Chondrocyte (in vitro differentiated cells): ENCODE data around the gene SHC3. TPM values are rescaled to one million over a fixed set of nuclear protein-coding genes. Genes with fewer than 3 reads are reported as not detected.

Experiments
- DNase-seq: peaks from one replicate; pipeline ENCODE4 v3.0.0; 2021; ENCODE audit warnings: mixed read lengths, low spot score
- H3K27ac Mint-ChIP-seq: one replicate; pipeline ENCODE4 v1.8.0; 2021; ENCODE audit warnings: mild to moderate bottlenecking, moderate library complexity, mixed read lengths; ENCODE audit not compliant: unreplicated experiment
- H3K27me3 Mint-ChIP-seq: 2 replicates; pipeline ENCODE4 v1.8.0; 2021; ENCODE audit warnings: low read depth, mixed read lengths
- H3K36me3 Mint-ChIP-seq: 2 replicates; pipeline ENCODE4 v1.8.0; 2021; ENCODE audit warnings: low read depth, mixed read lengths
- H3K4me1 Mint-ChIP-seq: 2 replicates; pipeline ENCODE4 v1.8.0; 2021; ENCODE audit warnings: low read depth, mild to moderate bottlenecking, mixed read lengths
- H3K4me3 Mint-ChIP-seq: one replicate; pipeline ENCODE4 v1.8.0; 2021; ENCODE audit warnings: mild to moderate bottlenecking, moderate library complexity, mixed read lengths; ENCODE audit not compliant: unreplicated experiment
- H3K9me3 Mint-ChIP-seq: 2 replicates; pipeline ENCODE4 v1.8.0; 2021; ENCODE audit warnings: low read depth, mixed read lengths
- total RNA-seq: library from RNA; stranded (reverse); gene quantifications from 3 replicates; pipeline ENCODE4 v1.2.1, GENCODE V29; 2021
- TF ChIP-seq, protein P1 (sequence below): fragments of 200-600 bp; sonication (generic); IDR thresholded peaks from 2 replicates; pipeline ENCODE4 v1.5.0; 2021; ENCODE audit warnings: antibody characterized with exemption, mild to moderate bottlenecking, moderate library complexity

The SHC3 gene
- total RNA-seq, 1 donor from 2014 or later: 0.30 TPM

DNA sequence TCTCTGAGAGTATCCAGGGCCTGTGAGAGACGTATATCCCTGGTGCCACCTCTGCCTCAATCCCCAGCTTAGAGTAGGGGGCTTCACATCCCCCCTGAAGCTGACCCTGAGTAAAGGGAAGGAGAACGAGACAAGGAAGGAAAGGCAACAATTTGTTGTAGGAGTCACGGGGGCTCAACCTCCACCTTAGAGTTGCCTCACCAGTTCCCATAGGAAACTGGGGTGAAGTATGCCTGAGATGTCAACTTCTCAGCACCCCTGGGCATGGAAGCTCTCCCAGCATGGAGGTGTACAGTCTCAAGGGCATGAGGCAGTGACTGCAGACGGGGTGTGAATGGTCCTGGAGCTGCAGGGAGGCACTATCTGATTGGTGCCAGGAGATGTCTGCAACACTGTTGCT, 133.7 kb downstream of the SHC3 start:
- no peak for DNase-seq
- no peaks in the 10 kb centered on the region for H3K9me3 Mint-ChIP-seq
- TF ChIP-seq, protein P1, sequence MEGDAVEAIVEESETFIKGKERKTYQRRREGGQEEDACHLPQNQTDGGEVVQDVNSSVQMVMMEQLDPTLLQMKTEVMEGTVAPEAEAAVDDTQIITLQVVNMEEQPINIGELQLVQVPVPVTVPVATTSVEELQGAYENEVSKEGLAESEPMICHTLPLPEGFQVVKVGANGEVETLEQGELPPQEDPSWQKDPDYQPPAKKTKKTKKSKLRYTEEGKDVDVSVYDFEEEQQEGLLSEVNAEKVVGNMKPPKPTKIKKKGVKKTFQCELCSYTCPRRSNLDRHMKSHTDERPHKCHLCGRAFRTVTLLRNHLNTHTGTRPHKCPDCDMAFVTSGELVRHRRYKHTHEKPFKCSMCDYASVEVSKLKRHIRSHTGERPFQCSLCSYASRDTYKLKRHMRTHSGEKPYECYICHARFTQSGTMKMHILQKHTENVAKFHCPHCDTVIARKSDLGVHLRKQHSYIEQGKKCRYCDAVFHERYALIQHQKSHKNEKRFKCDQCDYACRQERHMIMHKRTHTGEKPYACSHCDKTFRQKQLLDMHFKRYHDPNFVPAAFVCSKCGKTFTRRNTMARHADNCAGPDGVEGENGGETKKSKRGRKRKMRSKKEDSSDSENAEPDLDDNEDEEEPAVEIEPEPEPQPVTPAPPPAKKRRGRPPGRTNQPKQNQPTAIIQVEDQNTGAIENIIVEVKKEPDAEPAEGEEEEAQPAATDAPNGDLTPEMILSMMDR: no peak
- peaks cover 7% of the 10 kb centered on the region for H3K4me1 Mint-ChIP-seq
- peaks cover 3% of the 10 kb centered on the region for H3K27me3 Mint-ChIP-seq
- no peak overlapping the region for H3K27ac Mint-ChIP-seq
- H3K36me3 Mint-ChIP-seq: no peaks in the 10 kb centered on the region
- no peak overlapping the region for H3K4me3 Mint-ChIP-seq

DNA sequence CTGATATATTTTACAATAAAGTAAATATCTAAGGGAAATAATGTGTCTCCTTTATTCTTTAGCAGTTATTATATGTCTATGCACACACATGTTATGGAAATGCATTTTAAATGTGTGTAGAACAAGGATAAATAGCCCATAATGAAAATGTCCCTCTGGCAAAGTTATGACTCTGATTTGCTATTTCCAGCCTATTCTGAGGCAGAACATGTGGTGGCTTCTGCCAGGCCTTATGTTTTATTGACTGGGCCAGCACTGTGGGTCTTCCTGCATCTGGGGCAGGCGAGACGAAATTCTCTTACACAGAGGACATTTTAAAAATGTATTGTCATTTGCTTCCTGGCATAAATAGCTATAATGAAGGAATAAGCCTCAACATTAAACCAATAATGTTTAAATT, 134.5 kb downstream of the SHC3 start:
- H3K9me3 Mint-ChIP-seq: no peaks in the 10 kb centered on the region
- H3K27ac Mint-ChIP-seq: no peak overlapping the region
- TF ChIP-seq, protein P1: no peak
- peaks cover 7% of the 10 kb centered on the region for H3K4me1 Mint-ChIP-seq
- no peak overlapping the region for H3K4me3 Mint-ChIP-seq
- peaks cover 3% of the 10 kb centered on the region for H3K27me3 Mint-ChIP-seq
- H3K36me3 Mint-ChIP-seq: no peaks in the 10 kb centered on the region
- no peak for DNase-seq

DNA sequence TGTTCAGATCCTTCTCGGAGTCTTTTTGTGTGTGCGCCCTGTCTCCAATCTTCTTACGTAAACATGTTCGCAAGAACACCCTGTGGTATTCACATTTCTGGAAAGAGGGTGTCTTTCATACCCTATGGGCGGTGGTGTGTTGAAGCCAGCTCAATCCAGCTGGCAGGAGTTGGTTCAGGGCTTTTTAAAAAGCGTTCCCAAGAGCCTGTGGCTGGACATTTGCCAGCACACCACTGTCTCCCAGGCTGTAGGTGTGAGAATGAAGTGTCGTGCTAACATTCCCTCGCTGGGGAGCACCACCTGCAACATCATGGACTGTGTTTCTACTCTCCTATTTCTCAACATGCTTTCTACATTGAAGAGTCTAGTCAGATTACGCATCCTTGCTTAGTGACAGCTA, 135.6 kb downstream of the SHC3 start:
- no peak for DNase-seq
- no peaks in the 10 kb centered on the region for H3K9me3 Mint-ChIP-seq
- TF ChIP-seq, protein P1: no peak
- no peaks in the 10 kb centered on the region for H3K36me3 Mint-ChIP-seq
- H3K27me3 Mint-ChIP-seq: peaks cover 3% of the 10 kb centered on the region
- H3K4me1 Mint-ChIP-seq: peaks cover 7% of the 10 kb centered on the region
- H3K27ac Mint-ChIP-seq: no peak overlapping the region
- no peak overlapping the region for H3K4me3 Mint-ChIP-seq

DNA sequence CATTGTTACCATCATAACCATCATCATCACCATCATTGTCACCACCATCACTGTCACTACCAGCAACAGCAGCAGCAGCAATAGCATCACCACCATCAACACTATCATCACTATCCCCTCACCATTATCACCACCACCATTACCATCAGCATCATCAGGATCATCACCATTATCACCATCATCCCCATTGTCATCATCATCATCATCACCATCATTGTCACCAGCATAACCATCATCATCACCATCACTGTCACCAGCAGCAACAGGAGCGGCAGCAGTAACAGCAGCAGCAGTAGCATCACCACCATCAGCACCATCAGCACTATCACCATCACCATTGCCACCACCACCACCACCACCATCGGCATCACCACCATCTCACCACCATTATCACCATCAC, 139.0 kb downstream of the SHC3 start:
- Mint-ChIP-seq H3K36me3 (no peaks in the 10 kb centered on the region), H3K4me1 (no peaks in the 10 kb centered on the region), H3K9me3 (no peaks in the 10 kb centered on the region), H3K27me3 (peaks cover 9% of the 10 kb centered on the region), H3K27ac (no peak overlapping the region), H3K4me3 (no peak overlapping the region)
- DNase-seq: no peak
- TF ChIP-seq, protein P1: no peak

DNA sequence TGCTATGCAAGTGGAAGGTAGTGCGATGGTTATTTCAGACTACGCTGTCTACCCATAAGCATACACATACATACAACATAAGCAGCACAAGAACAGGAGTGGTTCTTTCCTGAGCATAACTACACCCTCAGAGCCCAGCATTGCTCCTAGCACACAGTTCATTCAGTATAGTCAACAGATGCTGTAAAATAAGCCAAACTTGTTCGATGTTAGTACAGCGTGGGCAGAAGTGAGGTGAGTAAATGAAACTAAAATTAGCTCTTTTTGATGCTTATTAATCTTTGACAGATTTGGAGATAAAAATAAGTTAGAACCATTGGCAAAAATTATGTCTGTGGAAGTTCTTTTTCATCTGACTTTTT, 139.5 kb downstream of the SHC3 start:
- TF ChIP-seq, protein P1: no peak
- no peak for DNase-seq
- no peaks in the 10 kb centered on the region for H3K9me3 Mint-ChIP-seq
- H3K27me3 Mint-ChIP-seq: peaks cover 9% of the 10 kb centered on the region
- H3K27ac Mint-ChIP-seq: no peak overlapping the region
- H3K36me3 Mint-ChIP-seq: no peaks in the 10 kb centered on the region
- H3K4me3 Mint-ChIP-seq: no peak overlapping the region
- H3K4me1 Mint-ChIP-seq: no peaks in the 10 kb centered on the region
